GM21447 (cell line): Measurements from ENCODE around the gene DLEU7.

ENCODE experiments used
- ATAC-seq: cut with Tn5 transposase; IDR thresholded peaks from one replicate; pipeline ENCODE4 v1.9.1; 2021; ENCODE audit not compliant: unreplicated experiment

The DLEU7 gene

DNA sequence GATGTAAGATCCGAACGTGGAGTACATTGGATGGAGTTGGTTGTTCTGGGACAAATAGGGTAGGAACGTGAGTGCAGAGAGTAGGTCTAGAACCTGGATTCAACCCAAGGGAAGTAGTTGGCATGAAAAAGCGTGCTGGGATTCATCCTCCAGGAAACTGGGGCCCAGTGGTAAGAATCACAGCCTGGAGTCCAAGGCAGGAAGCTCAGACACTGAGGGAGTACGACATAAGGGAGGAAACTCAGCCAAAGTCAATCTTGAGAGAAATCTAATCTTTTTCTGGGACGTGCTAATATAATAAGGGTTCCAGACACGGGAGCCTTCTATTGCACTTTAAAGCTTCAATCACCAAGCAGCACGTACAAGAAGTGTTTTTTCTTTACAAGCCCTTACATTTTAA, 46.4 kb downstream of the DLEU7 start:
- ATAC-seq, result no peak

DNA sequence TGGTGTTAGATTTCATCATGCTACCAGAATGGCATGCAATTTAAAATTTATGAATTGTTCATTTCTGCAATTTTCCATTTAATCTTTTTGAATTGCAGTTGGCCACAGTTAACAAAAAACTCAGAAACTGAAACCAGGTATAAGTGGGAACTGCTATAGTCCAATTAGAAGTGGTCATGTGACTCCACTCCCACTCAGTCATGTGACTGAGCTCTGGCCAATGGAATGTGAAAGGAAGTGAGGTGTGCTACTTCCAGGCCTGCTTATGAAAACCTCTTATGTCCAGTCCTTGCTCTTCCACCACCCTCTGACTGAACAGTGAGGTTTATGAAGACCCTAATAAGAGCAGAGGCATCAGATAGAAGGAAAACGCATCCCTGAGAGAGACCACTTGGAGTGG, 47.0 kb downstream of the DLEU7 start:
- no peak for ATAC-seq

DNA sequence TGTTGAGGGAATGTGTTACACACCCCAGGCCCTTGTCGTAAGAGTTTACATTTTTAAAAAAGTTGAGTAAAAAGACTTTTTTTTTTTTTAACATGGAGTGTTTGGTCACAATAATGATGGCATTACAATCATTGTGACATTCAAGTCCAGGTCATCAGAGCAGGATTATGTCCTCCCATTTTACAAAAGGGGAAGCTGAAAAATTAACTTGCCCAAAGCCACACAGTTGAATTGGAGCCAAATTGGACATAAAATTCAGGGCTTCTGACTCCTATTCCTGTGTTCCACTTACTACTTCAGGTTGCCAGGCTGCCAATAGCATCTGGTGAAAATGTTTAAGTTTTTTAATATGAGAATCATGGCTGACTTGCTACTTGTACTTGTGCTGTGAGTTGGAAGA, 49.3 kb downstream of the DLEU7 start:
- ATAC-seq, result no peak

DNA sequence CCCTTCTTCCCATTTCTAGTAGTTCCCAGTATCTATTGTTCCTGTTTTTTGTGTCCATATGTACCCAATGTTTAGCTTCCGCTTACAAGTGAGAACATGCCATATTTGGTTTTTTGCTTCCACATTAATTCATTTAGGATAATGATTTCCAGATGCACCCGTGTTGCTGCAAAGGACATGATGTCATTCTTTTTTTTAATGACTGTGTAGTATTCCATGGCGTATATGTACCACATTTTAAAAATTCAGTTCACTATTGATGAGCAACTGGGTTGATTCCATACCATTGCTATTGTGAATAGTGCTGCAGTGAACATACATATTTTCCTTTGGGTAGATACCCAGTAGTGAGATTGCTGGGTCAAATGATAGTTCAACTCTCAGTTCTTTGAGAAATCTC, 50.5 kb downstream of the DLEU7 start:
- ATAC-seq, result no peak

DNA sequence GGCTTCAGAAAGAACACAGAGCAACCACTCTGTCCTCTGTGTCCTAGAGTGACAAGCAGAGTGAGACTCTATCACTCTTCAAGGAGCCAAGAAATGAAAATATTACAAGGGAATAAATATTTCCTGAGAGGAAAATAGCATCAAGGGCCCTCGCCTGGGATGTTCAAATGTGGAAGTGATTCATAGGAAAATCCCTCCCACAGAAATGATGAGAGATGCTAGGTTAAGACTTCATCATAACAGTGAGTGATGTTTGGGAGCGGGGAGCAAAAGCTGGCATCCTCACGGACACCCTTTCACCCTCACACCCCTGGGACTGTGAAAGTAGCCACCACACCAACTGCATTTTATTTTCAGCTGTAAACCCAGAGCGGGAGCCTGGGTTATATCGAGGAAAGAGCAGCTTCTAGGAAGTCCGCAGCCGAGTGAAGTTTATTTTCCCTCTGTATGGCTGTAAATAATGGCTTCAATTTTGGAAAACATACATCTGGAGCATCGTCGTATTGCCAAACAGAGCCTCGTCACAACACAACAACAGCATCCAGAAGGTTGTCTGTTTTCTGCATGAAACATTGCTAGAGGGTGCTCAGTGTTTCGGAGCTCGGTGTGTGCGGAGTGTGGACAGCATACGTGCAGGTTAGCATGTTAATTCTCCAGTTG, 54.8 kb downstream of the DLEU7 start:
- ATAC-seq, result no peak

DNA sequence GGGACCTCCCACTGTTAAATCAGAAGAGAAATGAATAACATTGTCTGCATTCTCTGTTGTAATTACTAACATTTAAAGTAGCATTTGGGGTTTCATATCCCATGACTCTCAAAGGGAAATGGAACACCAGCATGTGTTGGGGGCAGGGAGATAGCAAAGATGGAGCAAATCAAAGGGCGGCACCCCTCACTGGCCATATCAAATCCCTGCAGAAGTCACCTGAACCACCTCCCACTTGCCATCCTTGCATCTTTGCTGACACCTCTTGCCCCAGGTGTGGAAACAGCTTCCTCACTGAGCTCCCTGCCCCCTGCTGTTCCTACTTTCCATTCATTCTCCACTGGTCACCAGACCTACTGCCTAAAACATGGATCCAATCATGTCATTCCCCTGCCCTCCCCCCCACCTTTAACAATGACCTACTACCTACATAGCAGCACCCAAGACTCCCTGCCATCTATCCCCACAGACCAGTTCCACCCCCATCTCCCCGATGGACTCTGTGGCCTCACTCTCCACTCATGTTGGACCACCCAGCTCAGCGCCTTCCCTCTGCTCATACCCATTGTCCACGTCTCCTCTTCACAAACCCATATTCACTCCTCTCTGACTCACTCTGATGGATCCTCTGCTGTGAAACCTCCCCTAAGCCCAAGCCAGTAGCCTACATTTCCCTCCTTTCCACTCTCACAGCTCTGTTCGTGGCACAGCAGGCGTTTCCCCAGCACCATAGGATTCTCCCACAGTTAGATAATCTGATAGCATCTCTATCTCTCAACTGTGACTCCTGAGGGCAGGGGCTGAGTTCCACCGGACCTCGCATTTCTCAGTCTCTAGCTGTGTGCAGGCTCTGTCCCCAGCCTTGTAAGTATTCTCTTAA, 55.9 kb downstream of the DLEU7 start:
- ATAC-seq, result no peak

DNA sequence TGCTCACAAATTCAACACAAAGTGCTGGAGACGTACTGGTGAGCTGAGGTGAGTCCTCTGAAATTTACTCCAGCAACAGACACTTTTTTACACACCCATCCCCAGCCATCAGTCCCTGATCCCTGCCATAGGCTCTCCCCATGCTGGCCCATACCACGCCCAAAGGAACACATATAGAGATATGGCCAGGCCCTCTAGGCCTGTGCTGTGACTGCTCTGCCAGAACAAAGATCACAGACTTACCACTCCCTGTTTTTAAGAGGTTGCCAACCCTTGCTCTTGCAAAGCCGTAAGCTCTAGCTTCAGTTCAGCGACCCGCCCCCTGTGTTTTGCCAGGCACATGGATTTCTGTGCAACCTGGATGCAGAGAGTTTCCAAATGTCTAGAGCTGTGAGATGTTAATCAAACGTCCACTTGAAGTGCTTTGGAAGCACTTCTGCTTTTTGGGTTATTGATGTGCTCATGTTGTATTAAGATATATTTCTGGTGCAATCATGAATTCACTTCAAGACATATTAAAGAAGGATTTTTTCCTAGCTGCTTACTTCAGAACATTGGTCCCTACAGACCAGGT, 59.7 kb downstream of the DLEU7 start:
- ATAC-seq, result no peak

DNA sequence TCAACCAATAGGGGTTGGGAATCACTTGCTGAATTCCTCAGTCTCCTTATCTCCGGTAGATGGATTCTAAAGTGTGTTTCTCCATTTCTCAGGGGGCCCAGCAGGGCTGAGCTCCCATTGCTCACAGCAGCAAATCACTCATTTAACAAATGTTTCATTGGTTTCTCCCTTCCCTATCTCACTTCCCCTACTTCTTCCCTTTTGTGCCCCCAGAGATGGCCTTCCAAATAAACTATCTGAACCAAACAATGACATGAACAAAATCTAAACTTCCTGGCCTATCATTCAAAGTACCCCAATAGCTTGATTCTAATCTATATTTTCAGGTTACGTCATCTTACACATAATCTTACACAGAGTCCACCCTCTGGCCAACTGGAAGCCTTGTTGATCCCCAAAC, 60.4 kb downstream of the DLEU7 start:
- no peak for ATAC-seq

DNA sequence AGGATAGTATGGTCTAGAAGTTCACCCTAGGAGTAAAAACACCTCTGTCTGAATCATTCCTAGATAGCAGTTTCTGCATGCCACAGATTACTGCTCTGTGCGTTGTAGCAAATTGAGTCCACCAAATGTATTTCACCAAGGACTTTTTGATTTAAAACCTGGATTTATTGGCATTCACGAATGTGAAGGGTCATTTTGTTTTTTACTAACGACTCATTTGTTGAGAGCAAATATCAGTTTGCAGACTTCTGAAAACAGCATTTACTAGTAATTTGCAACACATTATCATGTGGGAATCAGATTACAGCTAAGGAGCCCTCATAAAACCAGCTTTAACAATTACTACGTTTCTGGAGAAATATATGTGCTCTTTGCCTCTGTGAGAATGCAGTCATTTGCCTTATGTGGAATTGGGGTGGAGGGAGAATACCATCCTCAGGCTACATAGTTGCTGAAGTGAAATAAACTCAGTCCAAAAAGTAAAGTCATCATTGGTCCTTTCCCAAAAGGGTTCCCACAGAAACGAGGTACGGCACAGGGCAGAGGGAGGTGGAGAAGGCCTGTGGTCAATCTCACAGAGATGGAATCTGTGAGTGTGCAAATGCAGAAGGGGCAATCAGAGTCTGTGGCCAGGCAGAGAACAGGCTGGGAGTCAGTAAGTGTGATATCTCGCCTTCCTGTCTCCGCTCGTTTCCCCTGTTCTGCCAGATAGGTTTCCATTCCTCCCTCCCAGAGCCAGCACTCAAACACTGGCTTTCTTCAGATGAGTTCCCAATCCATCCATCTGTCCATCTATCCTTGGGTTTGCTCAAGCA, 63.1 kb downstream of the DLEU7 start:
- ATAC-seq, result no peak

DNA sequence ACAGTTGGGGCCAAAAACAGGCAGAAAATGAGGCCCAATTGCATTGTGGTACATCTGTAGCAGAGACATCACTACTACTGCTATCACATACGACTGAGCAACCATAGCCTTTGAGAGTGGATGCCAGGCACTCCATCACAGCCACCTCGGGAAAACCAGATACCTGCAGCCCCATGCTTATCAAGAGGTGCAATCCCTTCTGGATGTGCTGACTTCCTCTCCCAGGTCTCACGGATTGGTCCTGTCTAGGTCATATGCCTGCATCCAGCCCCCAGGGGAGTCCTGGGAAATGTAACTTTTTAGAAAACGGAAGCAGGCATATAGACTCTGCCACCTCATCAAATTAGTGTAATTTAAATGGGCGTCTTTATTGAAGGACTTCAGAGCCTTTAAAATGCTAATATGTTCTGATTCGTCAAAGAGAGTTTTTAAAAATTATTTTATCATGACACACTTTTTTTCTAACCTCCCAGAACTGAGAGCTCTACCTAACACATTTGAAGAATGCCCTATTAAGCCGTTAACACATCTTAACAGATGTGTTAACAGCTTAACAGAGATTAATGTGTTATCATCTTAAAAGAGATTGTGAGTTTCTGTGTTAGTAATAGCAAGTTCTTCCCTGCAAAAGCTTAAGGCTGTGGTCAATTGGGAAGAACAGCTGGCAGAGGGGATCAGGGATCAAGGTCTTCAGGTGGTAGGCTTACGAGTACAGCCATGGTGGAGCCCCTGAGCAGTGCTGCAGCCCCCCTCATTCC, 63.9 kb downstream of the DLEU7 start:
- ATAC-seq, result no peak
